Measurements from ENCODE around the gene NDUFC1.

NDUFC1 gene

GRCh38 chr4:139246166-139246565 lies 56.1 kb downstream of the NDUFC1 start:
- no peak for FAIRE-seq

- FAIRE-seq: no peak
These were observed 56.7 kb downstream of the NDUFC1 start for GRCh38 chr4:139245590-139245989.

- FAIRE-seq: no peak
These were observed 58.6 kb downstream of the NDUFC1 start for GRCh38 chr4:139243448-139244365.

GRCh38 chr4:139242511-139243051 lies 59.7 kb downstream of the NDUFC1 start:
- no peak for FAIRE-seq

GRCh38 chr4:139241784-139242151 lies 60.5 kb downstream of the NDUFC1 start:
- FAIRE-seq: no peak

GRCh38 chr4:139241086-139241783 lies 61.0 kb downstream of the NDUFC1 start:
- no peak for FAIRE-seq

Data from colon (tissue), 2 donors.